HG03575 (cell line): ENCODE results near the gene MBP.

Experiments
- ATAC-seq: cut with Tn5 transposase; IDR thresholded peaks from one replicate; pipeline ENCODE4 v1.9.1; 2021; ENCODE audit not compliant: unreplicated experiment, insufficient number of reproducible peaks, low FRiP score; ENCODE audit errors: extremely low read depth

Gene MBP

DNA sequence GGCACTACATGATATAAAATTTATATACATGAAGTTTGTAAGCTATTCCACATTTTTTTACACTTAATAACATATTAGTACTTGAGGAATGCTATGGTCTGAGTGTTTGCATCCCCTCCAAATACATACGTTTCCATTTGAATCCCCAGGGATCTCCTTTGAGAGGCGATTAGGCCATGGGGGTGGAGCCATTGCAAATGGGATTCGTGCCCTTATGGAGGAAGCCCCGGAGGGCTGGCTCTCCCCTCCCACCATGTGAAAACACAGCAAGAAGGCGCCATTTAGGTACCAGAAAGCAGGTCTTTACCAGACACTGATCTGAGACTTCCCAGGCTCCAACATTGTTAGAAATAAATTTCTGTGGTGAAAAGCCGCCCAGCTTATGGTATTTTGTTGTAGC lies 20.8 kb upstream of the MBP start:
- ATAC-seq, result no peak

DNA sequence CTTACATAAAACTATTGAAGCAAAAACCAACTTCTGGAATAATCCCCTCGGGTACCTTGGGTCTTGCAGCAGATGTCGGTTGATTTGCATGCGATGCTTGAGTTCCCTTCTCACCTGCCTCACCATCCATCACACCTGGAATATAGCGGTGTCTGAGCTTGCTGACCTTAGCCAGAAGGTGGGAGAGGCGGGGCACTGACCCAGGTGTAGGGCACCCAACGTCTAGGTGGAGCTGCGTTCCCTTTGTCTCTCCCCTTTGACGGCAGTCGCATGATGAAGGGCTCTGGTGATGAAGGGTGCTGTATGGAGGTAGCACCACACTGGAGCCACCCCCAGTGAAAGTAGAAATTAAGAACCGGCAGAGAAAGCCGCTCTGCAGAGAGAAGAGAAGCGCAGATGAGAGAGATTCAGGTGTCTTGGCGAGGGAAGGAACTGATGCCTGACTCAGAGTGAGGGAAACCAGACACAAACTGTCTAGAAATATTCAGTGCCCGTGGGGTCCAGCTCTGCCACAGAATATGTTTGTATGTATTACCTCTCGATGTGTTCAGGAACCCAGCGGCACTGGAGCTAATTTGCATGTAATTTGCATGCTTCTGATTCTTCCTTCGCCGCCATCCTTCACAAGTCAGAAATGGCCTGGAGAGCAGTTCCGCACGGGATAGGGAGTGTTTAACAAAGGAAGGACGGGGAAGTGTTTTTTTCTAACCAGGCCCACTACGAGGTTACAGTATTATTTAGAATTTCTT lies 19.4 kb upstream of the MBP start:
- no peak for ATAC-seq

- no peak for ATAC-seq
These were observed 18.6 kb upstream of the MBP start for GRCh38 chr18:77151033-77151771.

DNA sequence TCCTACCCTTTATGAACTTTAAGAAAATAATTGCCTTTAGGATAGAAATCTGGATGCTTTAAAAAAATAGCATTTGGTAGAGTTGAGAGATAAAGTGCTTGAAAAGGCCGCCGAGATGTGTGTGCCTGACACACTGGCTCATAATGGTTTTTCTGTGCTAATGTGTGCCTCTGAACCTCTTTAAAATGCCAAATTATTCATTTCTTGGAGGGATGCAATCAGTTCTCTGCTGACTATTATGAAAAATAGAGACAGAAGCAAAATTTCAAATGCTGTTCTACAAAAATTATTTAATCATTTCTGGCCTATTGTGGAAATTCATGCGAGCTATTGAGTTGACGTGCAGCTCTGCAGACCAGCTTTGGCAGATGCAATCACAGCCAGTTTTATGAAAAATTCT lies 18.0 kb upstream of the MBP start:
- no peak for ATAC-seq

DNA sequence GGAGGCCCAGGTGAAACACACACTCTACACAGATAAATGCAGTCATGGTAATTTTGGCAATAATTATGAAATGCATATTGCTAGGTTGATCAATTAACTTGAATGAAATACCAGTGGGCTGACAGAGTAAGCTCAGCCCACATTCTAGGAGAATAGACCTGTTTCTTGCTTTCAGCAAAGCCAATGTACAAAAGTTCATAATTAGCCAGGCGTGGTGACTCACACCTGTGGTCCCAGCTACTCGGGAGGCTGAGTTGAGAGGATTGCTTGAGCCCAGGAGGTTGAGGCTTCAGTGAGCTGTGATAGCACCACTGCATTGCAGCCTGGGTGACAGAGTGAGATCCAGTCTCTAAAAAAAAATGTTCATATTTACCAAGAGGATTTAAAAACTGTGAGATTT lies 15.7 kb upstream of the MBP start:
- ATAC-seq, result no peak

- no peak for ATAC-seq
These were observed 14.9 kb upstream of the MBP start for GRCh38 chr18:77147418-77147852.

GRCh38 chr18:77146249-77147080 lies 13.9 kb upstream of the MBP start:
- ATAC-seq, result no peak

- ATAC-seq, result no peak
These were observed 12.8 kb upstream of the MBP start for GRCh38 chr18:77145364-77145901.

DNA sequence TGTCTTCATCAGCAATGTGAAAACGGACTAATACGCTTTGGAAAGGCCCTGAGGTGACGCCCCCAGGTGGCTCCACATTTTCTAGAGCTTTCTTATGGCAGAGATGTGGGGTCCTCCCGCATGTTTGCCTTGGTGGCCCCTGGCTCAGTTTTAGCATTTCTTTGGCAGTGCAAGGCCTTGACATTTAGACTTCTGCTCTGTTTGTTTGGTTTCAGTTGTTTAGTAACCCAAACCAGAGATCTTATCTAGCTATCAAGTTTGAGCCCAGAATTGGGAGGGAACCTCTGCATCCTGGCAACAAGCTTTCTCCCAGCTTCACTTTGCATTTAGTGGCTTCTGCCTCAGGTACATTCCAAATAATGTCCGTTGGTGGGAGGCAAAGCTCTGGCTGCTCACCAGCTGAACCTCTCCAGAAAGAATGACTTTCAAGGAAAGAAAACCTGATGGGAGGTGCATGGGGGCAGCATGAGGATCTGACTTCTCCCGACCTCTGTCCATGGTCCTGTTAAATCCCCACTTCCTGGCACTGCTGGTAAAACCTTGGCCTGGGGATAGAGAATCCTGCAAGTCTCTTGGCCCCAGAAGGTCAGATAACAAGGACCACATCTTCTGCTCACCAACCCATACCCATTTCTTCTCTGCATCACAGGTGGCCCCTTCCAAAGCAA lies 12.0 kb upstream of the MBP start:
- ATAC-seq, result no peak

- ATAC-seq, result no peak
These were observed 11.5 kb upstream of the MBP start for GRCh38 chr18:77144046-77144445.

DNA sequence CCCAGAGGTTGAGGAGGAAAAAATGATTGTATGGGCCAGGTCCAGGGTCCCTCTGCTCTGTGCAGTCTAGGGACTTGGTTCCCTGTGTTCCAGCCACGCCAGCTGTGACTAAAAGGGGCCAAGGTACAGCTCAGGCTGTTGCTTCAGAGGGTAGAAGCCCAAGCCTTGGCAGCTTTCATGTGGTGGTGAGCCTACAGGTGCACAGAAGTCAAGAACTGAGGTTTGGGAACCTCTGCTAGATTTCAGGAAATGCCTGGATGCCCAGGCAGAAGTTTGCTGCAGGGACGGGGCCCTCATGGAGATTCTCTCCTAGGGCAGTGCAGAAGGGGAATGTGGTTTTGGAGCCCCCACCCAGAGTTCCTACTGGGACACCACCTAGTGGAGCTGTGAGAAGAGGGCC lies 10.6 kb upstream of the MBP start:
- ATAC-seq, result no peak

- no peak for ATAC-seq
These were observed 9.0 kb upstream of the MBP start for GRCh38 chr18:77141401-77142118.

DNA sequence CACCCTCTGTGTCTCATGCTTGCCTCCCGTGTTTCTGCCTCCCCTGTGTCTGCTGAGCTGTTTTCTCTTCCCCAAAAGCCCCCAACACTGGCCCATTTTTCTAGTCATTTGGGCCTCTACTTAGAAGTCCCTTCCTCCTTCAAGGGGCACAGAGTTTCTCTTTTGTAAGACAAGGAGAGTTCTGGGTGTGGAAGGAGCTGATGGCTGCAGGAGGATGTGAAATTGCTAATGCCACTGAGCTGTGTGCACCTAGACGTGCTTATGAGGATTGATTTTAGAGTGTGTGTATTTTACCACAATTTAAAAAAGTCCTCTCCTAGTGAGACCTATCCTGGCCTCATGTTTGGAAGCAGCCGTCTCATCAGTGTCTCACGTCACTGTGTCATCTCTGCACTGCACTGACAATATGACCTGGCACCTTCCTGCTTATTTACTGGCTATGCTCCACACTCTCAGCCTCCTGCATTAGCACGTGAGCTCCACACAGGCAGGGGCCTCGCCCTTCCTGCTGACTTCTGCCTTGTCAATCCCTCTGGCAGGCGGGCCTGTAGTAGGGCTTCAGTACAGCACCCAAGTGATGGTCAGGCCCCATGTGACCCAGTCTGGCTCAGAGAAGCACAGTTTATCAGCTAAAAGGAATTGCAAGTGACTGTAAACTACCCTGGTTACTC lies 8.0 kb upstream of the MBP start:
- no peak for ATAC-seq

GRCh38 chr18:77140030-77140429 lies 7.4 kb upstream of the MBP start:
- ATAC-seq, result no peak

DNA sequence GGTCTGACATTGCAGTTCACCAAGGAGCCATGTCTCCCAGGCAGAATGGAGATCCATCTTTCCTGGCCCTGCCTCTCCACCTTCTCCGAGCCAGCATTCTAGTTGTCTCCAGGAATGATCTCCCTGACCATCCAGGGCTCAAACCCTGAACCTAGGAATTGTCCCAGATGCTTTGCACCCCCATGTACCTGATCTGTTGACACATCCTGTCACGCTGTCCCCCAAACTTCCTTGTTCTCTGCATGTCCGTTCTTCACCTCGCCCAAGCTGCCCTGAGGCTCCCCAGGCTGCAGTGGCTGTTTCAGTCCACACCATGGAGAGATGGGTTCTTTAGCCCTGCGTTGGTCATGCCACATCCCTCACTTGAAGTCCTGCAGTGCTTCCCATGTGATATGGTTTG lies 7.0 kb upstream of the MBP start:
- ATAC-seq, result no peak

GRCh38 chr18:77138270-77138669 lies 5.7 kb upstream of the MBP start:
- no peak for ATAC-seq

DNA sequence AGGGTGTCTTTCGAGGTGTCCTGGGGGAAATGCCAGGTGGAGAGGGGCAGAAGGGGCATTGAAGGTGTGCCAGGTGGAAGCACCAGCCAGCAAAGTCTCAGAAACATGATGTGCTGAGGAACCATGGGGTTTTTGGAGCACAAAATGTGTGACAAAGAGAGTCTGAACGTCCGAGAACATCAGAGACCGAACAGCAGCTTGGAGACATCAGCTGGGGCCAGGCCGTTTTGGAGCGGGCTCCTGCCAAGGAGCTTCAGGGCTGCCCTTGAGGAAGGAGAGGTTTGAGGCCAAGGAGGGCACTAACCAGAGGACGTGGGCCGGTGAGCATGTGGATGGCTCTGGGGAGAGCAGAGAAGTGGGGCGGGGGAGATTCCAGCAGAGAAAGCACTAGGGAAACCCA lies 5.3 kb upstream of the MBP start:
- ATAC-seq, result no peak
